Activated CD4-positive, alpha-beta T cell treated with anti-CD3 and anti-CD28 coated beads, Interleukin-2, Interleukin-6, amounts not matched to agents 100 ng/mL and 50 ng/mL, durations not matched to agents 16 hours and 8 hours (primary cell): Measurements from ENCODE around the gene VEGFB.

Experiments used
- DNase-seq: peaks from one replicate; pipeline ENCODE4 v3.0.0-alpha.2; 2020

The VEGFB gene

DNA sequence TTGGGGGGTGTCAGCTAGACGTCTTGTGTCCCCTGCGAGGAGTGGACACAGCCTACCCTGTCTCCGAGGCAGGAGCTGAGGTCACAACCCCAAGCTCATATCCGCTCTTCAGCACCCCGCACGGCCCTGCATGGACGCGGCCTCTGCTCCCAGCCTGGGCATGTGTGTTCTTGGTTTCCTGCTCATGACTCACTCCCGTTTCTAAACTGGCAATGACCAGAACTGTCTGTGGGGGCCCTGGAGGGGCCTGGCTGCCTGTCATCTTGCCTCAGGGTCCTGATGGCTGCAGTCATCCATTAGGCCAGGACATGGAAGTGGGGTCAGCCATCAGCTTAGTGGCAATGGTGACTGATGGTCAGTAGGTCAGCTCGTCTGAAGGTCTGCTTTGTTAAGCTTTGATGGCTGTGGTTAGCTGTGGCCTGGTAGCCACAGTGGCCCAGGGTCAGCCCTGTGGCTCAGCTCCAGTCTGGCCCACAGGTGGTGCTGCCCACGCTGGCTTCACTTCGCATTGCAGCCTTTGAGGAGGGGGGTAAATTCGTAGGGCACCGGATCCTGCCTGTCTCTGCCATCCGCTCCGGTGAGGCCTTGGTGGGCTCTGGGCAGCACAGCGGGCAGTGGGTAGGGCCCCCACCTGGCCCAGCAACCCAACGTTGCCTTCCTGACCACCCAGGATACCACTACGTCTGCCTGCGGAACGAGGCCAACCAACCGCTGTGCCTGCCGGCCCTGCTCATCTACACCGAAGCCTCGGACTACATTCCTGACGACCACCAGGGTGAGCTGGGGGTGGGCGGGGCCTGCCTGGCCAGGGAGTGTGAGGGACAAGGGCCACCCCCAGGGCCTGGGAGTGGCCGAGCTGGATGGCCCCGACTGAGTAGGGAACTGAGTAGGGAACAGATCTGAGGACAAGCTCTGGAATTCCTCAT is 28.9 kb downstream of the VEGFB start:
- no peak for DNase-seq

DNA sequence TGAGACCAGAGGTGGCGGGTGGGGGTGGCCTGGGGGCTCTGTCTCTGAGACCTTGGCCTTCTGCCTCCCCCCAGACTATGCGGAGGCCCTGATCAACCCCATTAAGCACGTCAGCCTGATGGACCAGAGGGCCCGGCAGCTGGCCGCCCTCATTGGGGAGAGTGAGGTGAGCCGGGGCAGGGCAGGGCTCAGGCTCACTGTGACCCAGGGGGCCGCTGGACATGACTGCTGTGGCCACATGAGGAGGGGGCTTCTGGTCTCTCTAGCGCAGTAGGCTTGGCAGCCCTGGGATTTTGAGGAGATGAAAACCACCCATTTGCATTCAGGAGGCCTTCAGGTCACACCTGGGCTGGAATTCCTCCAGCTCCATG is 29.5 kb downstream of the VEGFB start:
- no peak for DNase-seq

DNA sequence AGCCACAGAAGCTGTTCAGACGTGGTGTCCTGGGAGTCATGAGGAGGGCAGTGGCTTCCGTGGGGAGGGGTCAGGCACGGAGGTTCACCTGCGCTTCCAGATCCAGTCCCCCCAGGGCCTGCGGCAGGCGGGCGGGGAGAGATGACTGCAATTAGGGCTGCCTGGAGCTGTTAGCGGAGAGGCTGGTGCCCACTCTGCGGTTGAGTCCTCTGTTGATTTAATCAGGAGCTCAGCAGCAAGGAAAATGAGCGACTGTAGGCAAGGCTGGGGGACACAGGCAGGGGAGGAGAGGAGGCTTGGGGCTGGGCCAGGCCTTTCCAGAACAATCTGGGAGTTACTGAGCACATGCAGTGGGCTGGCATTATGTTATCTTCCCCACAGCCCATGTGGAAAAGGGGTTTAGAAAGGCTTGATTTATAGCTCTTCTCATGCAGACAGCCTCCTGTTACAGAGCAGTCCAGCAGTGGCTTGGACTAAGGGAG is 30.0 kb downstream of the VEGFB start:
- no peak for DNase-seq

DNA sequence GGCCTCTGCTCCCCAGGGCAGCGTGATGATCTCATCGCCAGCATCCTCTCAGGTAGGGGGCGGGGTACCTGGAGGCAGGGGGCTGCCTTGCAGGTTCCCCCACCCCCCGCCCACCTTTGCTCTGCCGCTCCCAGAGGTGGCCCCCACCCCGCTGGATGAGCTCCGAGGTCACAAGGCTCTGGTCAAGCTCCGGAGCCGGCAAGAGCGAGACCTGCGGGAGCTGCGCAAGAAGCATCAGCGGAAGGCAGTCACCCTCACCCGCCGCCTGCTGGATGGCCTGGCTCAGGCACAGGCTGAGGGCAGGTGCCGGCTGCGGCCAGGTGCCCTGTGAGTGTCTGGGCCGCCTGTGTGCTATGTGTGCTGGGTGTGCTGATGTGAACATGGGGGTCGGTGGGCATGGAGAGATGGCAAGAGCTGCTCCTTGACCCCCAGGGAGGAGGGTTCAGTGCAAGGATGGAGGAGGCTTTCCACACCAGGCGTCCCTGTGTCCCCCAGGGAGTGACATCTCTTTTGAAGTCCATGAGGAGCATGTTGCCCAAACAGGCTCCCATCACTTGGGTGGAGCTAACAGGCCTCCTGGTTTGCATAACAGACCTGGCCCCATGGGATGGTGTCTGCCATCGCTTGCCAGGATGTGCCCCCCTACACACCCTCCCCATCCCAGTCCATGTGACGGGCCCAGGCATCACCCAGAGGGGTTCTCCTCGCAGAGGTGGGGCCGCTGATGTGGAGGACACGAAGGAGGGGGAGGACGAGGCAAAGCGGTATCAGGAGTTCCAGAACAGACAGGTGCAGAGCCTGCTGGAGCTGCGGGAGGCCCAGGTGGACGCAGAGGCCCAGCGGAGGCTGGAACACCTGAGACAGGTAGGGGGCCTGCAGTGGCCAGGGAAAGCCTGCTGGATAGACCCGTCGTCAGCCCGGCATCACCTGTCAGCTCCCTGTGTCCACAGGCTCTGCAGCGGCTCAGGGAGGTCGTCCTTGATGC is 31.1 kb downstream of the VEGFB start:
- no peak for DNase-seq

DNA sequence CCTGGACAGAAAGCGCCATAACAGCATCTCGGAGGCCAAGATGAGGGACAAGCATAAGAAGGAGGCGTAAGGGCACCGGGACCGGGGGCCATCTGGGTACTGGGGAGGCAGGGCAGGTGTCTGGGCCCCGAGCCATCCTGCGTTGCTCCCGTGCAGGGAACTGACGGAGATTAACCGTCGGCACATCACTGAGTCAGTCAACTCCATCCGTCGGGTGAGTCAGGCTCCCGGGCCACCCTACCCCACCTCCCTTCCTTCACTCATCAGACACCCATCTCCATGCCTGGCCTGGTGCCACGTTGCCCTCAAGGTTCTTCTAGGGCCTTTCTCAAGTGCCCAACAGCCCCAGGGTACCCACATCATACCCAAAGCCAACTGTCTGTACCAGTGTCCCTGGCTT is 32.0 kb downstream of the VEGFB start:
- no peak for DNase-seq

DNA sequence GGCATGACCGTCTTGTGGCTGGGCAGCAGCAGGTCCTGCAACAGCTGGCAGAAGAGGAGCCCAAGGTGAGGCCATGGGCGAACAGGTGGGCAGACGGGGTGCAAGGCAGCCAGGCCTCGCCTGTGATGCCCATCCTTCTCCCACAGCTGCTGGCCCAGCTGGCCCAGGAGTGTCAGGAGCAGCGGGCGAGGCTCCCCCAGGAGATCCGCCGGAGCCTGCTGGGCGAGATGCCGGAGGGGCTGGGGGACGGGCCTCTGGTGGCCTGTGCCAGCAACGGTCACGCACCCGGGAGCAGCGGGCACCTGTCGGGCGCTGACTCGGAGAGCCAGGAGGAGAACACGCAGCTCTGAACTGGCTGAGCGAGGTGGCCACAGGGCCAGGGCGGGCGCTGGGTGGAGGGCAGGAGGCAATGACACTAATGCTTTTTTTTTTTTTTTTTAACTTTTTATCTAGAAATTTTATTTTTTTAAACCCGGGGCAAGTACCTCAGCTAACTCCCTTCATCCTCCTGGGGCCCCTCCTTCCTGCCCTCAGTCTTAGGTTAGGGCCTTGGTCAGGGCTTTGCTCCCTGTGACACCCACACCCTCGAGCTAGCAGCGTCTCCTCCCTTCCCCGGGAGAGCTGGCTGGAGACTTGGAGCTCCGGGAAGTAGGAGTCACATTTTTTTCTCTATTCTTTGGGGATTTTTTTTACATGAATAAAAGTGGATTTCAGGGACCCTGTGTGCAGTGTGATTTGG is 33.0 kb downstream of the VEGFB start:
- no peak for DNase-seq

DNA sequence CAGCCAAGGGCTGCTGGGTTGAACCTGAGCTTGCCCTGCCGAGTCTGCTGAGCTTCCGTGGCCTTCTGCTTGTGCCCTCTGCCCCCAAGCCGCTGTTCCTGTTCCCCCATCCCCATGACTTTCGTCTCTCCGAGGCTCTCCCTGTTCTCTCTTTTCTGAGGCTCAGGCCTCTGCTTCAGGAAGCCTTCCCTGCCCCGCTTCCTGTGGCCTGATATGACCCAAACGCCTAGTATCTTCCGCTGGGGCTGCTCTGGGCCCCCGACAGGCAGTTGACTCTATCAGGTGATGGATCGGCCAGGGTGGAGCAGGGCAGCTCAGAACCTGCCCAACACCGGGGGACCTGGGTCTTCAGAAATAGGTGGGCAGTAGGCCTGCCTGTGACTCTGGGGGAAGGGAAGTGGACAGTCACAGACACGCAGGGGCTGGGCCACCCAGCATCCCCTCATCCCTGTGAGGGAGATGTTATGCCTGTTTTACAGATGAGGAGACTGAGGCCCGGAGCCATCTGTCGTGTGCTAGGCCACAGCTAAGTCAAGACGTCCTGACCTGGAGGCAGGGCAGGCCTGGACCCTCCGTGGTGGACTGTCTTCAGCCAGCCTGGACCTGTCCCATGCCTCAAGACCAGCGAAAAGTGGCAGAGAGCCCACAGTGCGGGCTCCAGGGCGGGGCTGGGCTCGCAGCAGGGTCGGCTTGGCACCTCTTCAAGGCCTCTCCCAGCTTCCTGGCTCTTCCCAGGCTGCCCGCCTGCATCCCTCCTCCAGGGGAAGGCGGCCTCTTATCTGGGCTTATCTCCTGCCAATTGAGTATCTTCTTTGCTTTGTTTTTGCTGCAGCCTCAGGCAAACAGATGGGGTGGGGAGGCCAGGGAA is 33.9 kb downstream of the VEGFB start:
- peak; percentile 15 for DNase-seq

DNA sequence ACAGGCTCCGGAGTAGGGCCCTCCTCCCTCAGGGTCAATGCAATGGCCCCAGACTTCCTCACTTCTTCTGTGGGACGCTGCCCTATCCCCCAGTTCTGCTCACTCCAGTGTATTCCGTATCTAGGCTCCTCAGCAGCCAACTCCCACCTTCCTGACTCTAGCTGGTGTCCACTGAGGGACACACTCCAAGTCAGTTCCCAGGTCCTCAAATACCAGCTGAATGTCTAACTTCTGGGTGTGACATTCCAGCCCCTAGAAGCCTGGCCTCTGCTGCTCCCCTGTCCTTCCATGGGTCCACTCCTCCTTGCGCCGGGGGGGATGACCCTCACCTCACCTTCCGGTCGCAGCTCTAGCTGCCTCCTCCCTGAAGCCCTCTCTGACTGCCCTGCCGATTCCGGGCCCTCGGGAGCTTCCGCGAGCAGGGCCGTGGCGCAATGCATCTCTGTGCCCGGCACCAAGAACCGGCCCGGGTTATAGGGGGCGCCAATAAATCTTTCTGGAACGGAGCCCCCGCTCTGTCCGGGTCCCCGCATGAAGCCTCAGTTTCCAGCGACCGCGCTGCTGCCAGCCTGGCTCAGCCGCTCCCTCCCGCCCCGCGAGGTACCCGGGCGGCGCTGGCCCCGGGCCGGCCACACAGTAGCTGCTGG is 34.6 kb downstream of the VEGFB start:
- DNase-seq: peak; percentile 74

DNA sequence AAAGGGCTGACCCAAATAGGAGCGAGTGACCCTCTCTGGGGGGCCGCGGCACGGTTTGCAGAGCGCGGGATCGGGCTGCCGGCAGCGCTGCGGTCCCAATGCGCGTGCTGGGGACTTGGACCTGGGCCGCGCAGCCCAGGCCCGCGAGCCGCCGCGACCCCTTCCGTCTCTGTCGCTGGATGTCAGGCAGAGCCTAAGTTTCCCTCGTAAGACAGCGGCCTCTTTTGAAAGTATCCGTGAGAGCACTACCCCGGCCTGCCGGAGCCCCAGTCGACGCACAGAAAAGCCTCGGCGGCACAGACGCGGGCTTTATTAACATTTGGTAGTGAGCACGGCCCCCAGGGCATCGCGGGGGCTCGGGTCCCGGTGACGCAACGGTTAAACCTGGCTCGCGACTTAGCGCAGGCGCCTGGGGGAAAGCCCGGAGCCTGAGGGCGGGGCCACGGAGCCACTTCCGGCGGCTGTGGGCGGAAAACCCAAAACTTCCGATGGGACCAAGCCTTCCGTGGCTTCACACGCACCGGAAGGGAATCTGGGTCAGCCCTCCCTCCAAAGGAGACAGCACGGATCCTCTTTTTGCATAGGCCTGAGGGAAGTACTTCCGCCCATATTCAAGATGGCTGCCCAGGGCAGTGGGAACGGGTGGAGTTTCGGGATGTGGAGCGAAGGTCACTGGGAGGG is 35.3 kb downstream of the VEGFB start:
- peak; percentile 99 for DNase-seq

DNA sequence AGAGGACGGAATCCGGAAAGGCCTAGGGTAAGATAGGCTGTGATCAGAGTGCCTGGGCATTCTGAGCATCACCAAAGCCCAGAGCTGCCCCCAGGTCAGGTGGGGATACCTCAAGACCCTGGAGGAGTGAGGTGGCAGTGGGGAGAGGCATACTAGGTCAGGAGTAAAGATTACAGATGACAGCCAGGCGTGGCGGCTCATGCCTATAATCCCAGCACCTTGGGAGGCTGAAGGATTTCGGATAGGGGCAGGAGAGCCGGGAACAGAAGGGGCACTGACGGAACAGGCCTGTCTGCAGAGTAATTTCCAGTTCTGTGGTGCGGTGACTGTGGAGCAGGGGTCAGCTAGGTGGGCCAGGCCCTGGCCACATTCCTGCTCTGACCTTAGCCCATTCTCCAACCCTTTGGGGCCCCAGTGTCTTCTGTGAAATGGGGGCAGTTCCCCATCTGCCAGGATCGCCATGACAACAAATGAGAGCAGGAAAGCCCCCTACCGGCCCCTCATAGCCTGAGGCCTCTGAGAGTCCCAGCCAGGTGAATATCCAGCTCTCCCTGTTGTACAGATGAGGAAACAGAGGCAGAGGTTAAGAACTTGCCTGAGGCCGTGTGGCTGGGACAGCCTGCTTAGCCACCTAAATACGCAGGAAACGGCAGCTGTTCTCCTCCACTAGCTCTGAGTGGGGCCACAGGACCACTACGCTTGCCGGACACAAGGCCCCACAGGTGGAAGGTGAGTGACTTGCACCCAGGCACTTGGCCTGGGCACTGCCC is 40.8 kb downstream of the VEGFB start:
- DNase-seq: no peak

DNA sequence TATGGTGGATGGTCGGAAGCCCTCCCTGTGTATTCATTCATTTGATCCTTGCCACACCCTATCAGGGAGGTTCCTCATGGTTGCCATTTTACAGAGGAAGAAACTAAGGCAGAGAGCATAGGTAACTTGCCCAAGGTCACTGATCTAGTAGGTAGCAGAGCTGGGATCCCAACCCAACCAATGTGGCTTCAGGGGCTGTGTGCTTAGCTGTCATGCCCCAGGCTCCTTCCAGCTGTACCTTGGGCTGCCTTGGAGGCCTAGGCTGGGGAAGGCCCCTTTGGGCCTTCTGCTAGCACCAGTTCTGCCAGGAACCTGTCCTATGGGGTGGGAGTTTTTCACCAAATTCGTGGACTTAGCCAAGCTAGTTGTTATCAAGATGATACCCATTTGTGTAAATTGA is 41.5 kb downstream of the VEGFB start:
- no peak for DNase-seq

DNA sequence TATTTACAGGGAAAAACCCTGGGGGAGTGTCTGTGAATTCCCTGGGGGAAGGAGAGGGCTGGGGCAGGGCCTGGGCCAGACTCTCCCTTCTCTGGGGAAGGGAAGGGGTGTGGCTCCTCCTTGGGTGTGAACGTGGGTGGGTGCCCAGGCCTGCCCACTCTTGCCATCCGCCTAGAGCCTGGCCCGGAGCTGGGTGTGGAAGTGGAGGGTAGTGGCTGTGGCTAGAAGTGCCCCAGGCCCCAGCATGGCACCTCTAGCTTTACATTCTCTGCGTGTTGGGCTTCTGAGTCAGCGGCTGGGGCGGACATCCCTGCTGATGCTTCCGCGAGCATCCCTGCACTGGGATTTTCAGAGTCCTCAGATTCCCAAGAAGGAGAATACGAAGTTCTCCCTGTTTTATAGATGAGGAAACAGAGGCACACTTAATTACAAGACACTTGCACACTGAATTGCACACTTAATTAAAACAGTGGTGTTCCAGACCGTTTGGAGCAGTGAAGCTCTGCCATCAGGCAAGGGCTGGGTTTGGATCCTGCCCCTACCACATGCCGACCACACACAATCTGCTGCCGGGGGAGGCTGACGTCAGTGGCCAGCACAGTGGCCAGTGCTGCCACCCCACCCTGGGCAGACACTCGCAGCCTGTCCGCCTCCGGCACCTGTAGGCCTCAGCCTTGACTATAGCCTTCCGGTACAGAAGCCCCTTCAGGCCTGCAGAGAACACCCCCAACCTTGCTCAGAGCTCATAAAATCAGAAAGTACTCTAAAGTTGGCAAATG is 42.5 kb downstream of the VEGFB start:
- DNase-seq: no peak

DNA sequence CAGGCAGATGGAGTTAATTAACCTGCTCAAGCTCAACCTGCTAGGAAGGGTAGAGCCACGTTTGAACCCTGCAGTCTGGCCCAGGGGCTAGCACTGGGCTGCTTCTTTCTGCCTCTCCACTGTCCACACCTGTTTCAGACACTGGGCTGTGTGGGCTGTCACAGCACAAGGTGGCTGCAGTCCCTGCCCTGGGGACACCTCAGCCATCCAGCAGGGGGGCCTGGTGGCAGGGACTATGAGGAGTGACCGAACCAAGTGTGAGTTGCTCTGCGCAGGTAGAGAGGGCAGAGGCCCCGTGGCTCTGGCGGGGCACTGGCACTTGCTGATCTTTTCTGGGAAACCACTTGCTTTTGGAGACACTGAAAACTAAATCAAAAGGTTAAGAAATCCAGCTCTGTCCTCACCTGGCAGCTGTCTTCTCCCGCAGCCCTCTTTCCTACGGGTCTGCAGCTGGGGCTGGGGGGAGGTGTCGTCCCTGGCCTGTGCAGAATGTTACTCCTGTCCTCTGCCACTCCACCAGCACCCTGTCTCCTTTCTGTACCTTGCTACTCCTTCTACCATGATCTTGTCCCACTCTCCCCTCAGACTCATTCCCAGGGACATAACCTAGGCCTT is 44.3 kb downstream of the VEGFB start:
- DNase-seq: no peak

DNA sequence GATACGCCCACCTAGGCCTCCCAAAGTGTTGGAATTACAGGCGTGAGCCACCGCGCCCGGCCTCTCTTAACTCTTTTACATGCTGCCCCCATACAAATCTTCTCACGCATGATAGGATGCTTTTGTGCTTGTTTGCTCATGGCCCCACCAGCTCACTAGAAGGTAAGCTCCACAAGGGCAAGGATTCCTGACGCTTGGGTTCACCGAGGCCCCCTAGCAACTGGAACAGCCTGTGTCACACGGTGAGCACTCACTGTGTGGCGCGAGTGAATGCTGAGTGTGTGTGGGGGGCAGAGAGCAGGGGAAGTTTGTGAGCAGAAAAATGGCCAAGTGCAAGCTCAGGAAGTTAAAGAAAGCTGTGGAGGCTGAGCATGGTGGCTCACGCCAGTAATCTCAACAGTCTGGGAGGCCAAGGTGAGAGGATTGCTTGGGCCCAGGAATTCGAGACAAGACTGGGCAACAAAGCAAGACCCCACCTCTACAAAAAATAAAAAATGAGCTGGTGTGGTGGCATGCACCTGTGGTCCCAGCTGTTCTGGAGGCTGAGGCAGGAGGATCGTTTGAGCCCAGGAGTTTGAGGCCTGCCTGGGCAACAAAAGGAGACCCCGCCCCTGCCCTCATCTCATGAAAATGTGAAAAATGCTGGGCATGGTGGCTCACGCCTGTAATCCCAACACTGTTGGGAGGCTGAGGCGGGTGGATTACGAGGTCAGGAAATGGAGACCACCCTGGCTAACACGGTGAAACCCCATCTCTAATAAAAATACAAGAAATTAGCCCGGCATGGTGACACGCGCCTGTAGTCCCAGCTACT is 47.8 kb downstream of the VEGFB start:
- DNase-seq: no peak

DNA sequence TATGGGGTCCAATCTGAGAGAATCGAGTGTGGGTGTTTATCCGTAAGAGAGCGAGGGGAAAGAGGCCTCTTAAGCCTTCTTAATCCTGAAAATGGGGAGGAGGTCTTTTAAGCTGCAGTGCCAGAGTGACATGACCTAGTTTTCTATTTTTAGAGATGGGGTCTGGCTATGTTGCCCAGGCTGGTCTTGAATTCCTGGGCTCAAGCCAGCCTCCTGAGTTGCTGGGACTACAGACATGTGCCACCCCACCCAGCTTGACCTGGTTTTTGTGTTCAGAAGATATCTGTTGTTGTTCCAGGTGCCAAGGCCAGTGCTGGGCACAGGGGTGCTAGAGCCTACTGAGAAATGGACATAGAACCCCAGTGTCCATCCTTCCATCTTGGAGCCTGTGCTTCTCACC is 48.7 kb downstream of the VEGFB start:
- no peak for DNase-seq

DNA sequence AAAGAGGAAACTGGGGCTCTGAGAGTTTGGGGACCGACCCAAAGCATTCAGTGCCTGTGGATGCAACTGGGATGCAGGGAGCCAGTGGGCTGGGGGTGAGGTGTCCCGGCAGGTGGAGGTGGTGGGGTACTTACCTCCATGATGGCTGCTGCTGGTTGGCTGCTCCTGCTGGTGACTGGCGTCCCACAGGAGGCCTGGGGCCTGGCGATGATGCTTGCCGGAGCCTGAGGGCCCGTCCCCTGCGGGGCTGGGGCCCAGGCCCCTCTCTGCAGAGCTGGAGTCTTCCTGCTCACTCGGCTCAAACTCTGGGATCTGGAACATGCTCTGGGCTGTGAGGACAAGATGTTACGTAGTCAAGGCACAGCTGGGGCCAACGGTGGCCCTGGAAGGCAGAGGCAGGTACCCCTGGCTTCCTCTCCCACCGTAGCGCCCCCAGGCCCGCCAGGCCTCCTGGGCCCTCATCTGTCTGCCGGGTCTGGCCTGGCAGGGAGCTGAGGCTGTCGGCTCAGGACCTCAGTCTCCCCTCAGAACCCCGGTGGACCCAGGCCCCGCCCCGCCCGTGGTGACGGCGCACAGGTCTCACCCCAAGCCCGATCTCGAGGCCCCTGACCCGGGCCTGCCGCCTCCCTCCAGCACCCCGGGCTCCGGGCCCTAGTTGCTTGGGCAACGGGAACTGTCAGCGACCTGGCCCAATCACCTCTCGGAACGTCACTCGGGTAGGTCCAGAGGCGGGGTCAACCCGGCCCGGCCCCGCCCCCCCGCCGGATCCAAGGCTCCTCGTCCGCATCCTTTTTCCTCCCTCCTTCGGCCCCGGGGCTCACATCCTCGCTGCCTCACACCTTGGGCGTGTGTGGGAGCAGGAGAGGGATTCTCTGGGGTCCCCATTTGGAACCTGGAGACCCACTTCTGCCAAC is 49.9 kb downstream of the VEGFB start, which contains the start of gene BAD:
BAD (minus strand) TSS at position 618 of the 914 bp plus-strand sequence; CDS start at position 321, 297 bp downstream.
- peak; percentile 97 for DNase-seq
